Mesenchymal stem cell (in vitro differentiated cells and primary cell): ENCODE measurements around the gene ERBB2.
A peak's percentile ranks its signal among the peaks of the same experiment; 100 is the strongest.

Experiments
- DNase-seq: peaks from one replicate; pipeline ENCODE4 v3.0.0-alpha.2; 2013
- H2AFZ ChIP-seq: one replicate; pipeline ENCODE4 v1.6.1; 2013; ENCODE audit warnings: low read depth, mild to moderate bottlenecking, control low read depth, inconsistent platforms, low read length, moderate library complexity
- H2AK5ac ChIP-seq: 2 replicates; pipeline ENCODE4 v1.6.1; 2013; ENCODE audit warnings: low read length, moderate library complexity, mild to moderate bottlenecking, inconsistent platforms; ENCODE audit not compliant: severe bottlenecking
- H2BK120ac ChIP-seq: one replicate; pipeline ENCODE4 v1.6.1; 2013; ENCODE audit warnings: low read depth, mild to moderate bottlenecking, inconsistent platforms, low read length, moderate library complexity
- H2BK12ac ChIP-seq, 2 experiments: one replicate each; pipeline ENCODE4 v1.6.1; 2013; ENCODE audit warnings: inconsistent platforms in 2 of 2, low read length in 2 of 2, mild to moderate bottlenecking in 2 of 2, moderate library complexity in 2 of 2, control low read depth in 1 of 2
- H2BK15ac ChIP-seq: one replicate; pipeline ENCODE4 v1.6.1; 2013; ENCODE audit warnings: mild to moderate bottlenecking, low read depth, inconsistent platforms; ENCODE audit not compliant: poor library complexity, severe bottlenecking
- H2BK5ac ChIP-seq: 2 replicates; pipeline ENCODE4 v1.6.1; 2013; ENCODE audit warnings: low read depth, mild to moderate bottlenecking, low read length, control low read depth, inconsistent platforms; ENCODE audit not compliant: poor library complexity, severe bottlenecking
- H3K14ac ChIP-seq, 2 experiments: one replicate each; pipeline ENCODE4 v1.6.1; 2013; ENCODE audit warnings: inconsistent platforms in 2 of 2, low read length in 2 of 2, control low read depth in 1 of 2, mild to moderate bottlenecking in 1 of 2, moderate library complexity in 1 of 2
- H3K18ac ChIP-seq, 2 experiments: one replicate each; pipeline ENCODE4 v1.6.1; 2013; ENCODE audit warnings: inconsistent platforms in 2 of 2, low read length in 2 of 2, control low read depth in 1 of 2, low read depth in 1 of 2, mild to moderate bottlenecking in 1 of 2
- H3K23ac ChIP-seq, 2 experiments: one replicate each; pipeline ENCODE4 v1.6.1; 2013; ENCODE audit warnings: inconsistent platforms in 2 of 2, low read length in 2 of 2, mild to moderate bottlenecking in 2 of 2, moderate library complexity in 2 of 2, control low read depth in 1 of 2
- H3K27ac ChIP-seq: 2 replicates; pipeline ENCODE4 v1.5.1; 2013; ENCODE audit warnings: mild to moderate bottlenecking, moderate library complexity, low read length, control low read depth, inconsistent platforms; ENCODE audit not compliant: poor library complexity, severe bottlenecking
- H3K27me3 ChIP-seq, 2 experiments: 2 replicates each; pipeline versions ENCODE4 v1.6.1 to v1.7.0; 2013; ENCODE audit warnings: low read length in 2 of 2, mild to moderate bottlenecking in 2 of 2, moderate library complexity in 2 of 2, control low read depth in 1 of 2, inconsistent platforms in 1 of 2; ENCODE audit not compliant: control insufficient read depth in 1 of 2, insufficient read depth in 1 of 2
- H3K36me3 ChIP-seq, 2 experiments: 2 replicates each; pipeline versions ENCODE4 v1.6.1 to v1.7.0; 2013; ENCODE audit warnings: low read length in 2 of 2, control low read depth in 1 of 2, inconsistent platforms in 1 of 2, low read depth in 1 of 2, mild to moderate bottlenecking in 1 of 2; ENCODE audit not compliant: insufficient read depth in 2 of 2, control insufficient read depth in 1 of 2
- H3K4ac ChIP-seq, 2 experiments: one replicate each; pipeline ENCODE4 v1.6.1; 2013; ENCODE audit warnings: inconsistent platforms in 2 of 2, low read length in 2 of 2, mild to moderate bottlenecking in 2 of 2, moderate library complexity in 2 of 2, control low read depth in 1 of 2, low read depth in 1 of 2
- H3K4me1 ChIP-seq: 2 replicates; pipeline ENCODE4 v1.6.1; 2013; ENCODE audit warnings: low read depth, low read length, control low read depth; ENCODE audit not compliant: control insufficient read depth, insufficient read depth
- H3K4me2 ChIP-seq: 2 replicates; pipeline ENCODE4 v1.6.1; 2013; ENCODE audit warnings: low read length, mild to moderate bottlenecking, inconsistent platforms; ENCODE audit not compliant: poor library complexity, severe bottlenecking
- H3K4me3 ChIP-seq, 2 experiments: 2 replicates each; pipeline versions ENCODE4 v1.5.1 to v1.7.0; 2013; ENCODE audit warnings: low read length in 2 of 2, mild to moderate bottlenecking in 2 of 2, control low read depth in 1 of 2, low read depth in 1 of 2; ENCODE audit not compliant: insufficient read depth in 1 of 2
- H3K79me1 ChIP-seq: replicated peaks from 2 replicates; pipeline ENCODE4 v1.6.1; 2013; ENCODE audit warnings: mild to moderate bottlenecking, control low read depth, low read length, inconsistent platforms; ENCODE audit not compliant: poor library complexity, severe bottlenecking
- H3K9ac ChIP-seq: 2 replicates; pipeline ENCODE4 v1.7.0; 2013; ENCODE audit warnings: mild to moderate bottlenecking, low read length, moderate library complexity
- H3K9me3 ChIP-seq: 2 replicates; pipeline ENCODE4 v1.7.0; 2013; ENCODE audit warnings: mild to moderate bottlenecking, low read length; ENCODE audit not compliant: control insufficient read depth
- H4K8ac ChIP-seq: one replicate; pipeline ENCODE4 v1.6.1; 2013; ENCODE audit warnings: inconsistent platforms, mild to moderate bottlenecking, low read length, moderate library complexity
- H4K91ac ChIP-seq: one replicate; pipeline ENCODE4 v1.6.1; 2013; ENCODE audit warnings: mild to moderate bottlenecking, low read length, inconsistent platforms
- WGBS: methylation state at CpG from one replicate; pipeline ENCODE4 v1.1.7; 2013; ENCODE audit warnings: mixed read lengths; 5-methylcytosine and 5-hydroxymethylcytosine counted together

Gene ERBB2

GRCh38 chr17:39732586-39732985 lies 32.7 kb downstream of the ERBB2 start:
- Histone ChIP-seq H2AK5ac (no peak overlapping the region), H3K23ac (no peak overlapping the region), H4K8ac (no peak overlapping the region), H3K79me1 (peaks cover 12% of the 10 kb centered on the region), H3K9ac (no peak overlapping the region), H3K4ac (no peak overlapping the region), H3K36me3 (peaks cover 17 to 20% of the 10 kb centered on the region in 2 experiments), H3K9me3 (no peaks in the 10 kb centered on the region), H3K18ac (no peak overlapping the region), H2BK12ac (no peak overlapping the region), H3K14ac (no peak overlapping the region), H3K4me2 (no peak overlapping the region), H2BK5ac (no peak overlapping the region), H3K4me3 (no peak overlapping the region), H2BK15ac (no peak overlapping the region), H2AFZ (no peak overlapping the region), H3K27me3 (no peaks in the 10 kb centered on the region), H3K27ac (no peak overlapping the region), H2BK120ac (no peak overlapping the region), H3K4me1 (peaks cover 12% of the 10 kb centered on the region), H4K91ac (no peak overlapping the region)
- WGBS = 95% methylated on average over 3 of the region's 3 CpGs
- DNase-seq = no peak

GRCh38 chr17:39735882-39736281 lies 36.0 kb downstream of the ERBB2 start:
- Histone ChIP-seq H3K23ac (no peak overlapping the region), H4K8ac (no peak overlapping the region), H2AK5ac (no peak overlapping the region), H3K27me3 (peaks cover 0 to 2% of the 10 kb centered on the region in 2 experiments), H2BK15ac (no peak overlapping the region), H3K4ac (no peak overlapping the region), H4K91ac (no peak overlapping the region), H2BK5ac (no peak overlapping the region), H3K4me3 (no peak overlapping the region), H3K14ac (no peak overlapping the region), H3K18ac (no peak overlapping the region), H3K4me2 (no peak overlapping the region), H2AFZ (no peak overlapping the region), H3K36me3 (no peaks in the 10 kb centered on the region), H3K4me1 (peaks cover 25% of the 10 kb centered on the region), H3K9me3 (no peaks in the 10 kb centered on the region), H3K27ac (no peak overlapping the region), H2BK120ac (no peak overlapping the region), H3K79me1 (peaks cover 8% of the 10 kb centered on the region), H2BK12ac (no peak overlapping the region), H3K9ac (no peak overlapping the region)
- DNase-seq = no peak
- 72% methylated on average over 2 of the region's 2 CpGs for WGBS

- H3K4me1 ChIP-seq = peaks cover 31% of the 10 kb centered on the region
- H3K4me2 ChIP-seq = no peak overlapping the region
- H3K23ac ChIP-seq = no peak overlapping the region
- H3K79me1 ChIP-seq = peaks cover 13% of the 10 kb centered on the region
- no peak overlapping the region for H3K9ac ChIP-seq
- H3K4me3 ChIP-seq = no peak overlapping the region
- H2AK5ac ChIP-seq = no peak overlapping the region
- no peak overlapping the region for H2AFZ ChIP-seq
- H3K14ac ChIP-seq = no peak overlapping the region
- no peaks in the 10 kb centered on the region for H3K36me3 ChIP-seq
- no peak overlapping the region for H3K18ac ChIP-seq
- no peak for DNase-seq
- 74% methylated on average over 10 of the region's 10 CpGs for WGBS
- no peak overlapping the region for H3K4ac ChIP-seq
- H2BK15ac ChIP-seq = no peak overlapping the region
- H2BK5ac ChIP-seq = no peak overlapping the region
- H4K91ac ChIP-seq = no peak overlapping the region
- peaks cover 0 to 2% of the 10 kb centered on the region in 2 experiments for H3K27me3 ChIP-seq
- no peaks in the 10 kb centered on the region for H3K9me3 ChIP-seq
- H4K8ac ChIP-seq = no peak overlapping the region
- no peak overlapping the region for H3K27ac ChIP-seq
- H2BK12ac ChIP-seq = no peak overlapping the region
- H2BK120ac ChIP-seq = no peak overlapping the region
Measured at GRCh38 chr17:39736319-39737165, 36.7 kb downstream of the ERBB2 start.

GRCh38 chr17:39737206-39737759 lies 37.4 kb downstream of the ERBB2 start:
- Histone ChIP-seq H2AFZ (no peak overlapping the region), H3K4me1 (peaks cover 31% of the 10 kb centered on the region), H3K14ac (no peak overlapping the region), H4K8ac (no peak overlapping the region), H3K4me3 (peak overlapping the region in 1 of 2 experiments; percentile 66), H3K18ac (no peak overlapping the region), H2BK5ac (no peak overlapping the region), H2BK120ac (no peak overlapping the region), H3K9ac (no peak overlapping the region), H3K9me3 (no peaks in the 10 kb centered on the region), H2AK5ac (peak overlapping the region; percentile 55), H4K91ac (no peak overlapping the region), H3K23ac (no peak overlapping the region), H3K27ac (no peak overlapping the region), H2BK15ac (no peak overlapping the region), H3K4me2 (peak overlapping the region; percentile 93), H3K79me1 (peaks cover 13% of the 10 kb centered on the region), H3K27me3 (peaks cover 0 to 2% of the 10 kb centered on the region in 2 experiments), H2BK12ac (no peak overlapping the region), H3K4ac (no peak overlapping the region), H3K36me3 (peaks cover 0 to 4% of the 10 kb centered on the region in 2 experiments)
- no peak for DNase-seq
- WGBS = 50% methylated on average over 13 of the region's 13 CpGs
